ES-I3 (cell line): Measurements from ENCODE around the gene PPARG.
"Not testable (repeated sequence)": the region's sequence is repeated elsewhere in the genome, so short reads cannot be mapped to it uniquely, and the experiment has no call there.

Experiments
- H3K36me3 ChIP-seq: 2 replicates; pipeline ENCODE4 v1.6.1; 2013; ENCODE audit warnings: mild to moderate bottlenecking, low read length, control low read depth, moderate library complexity; ENCODE audit not compliant: insufficient read depth
- H3K4me1 ChIP-seq: 2 replicates; pipeline ENCODE4 v1.6.1; 2013; ENCODE audit warnings: mild to moderate bottlenecking, control low read depth, low read length; ENCODE audit not compliant: insufficient read depth
- H3K9ac ChIP-seq: 2 replicates; pipeline ENCODE4 v1.6.1; 2013; ENCODE audit warnings: low read depth, mild to moderate bottlenecking, low read length, moderate library complexity
- H3K9me3 ChIP-seq: 2 replicates; pipeline ENCODE4 v1.6.1; 2013; ENCODE audit warnings: mild to moderate bottlenecking, low read length, moderate library complexity; ENCODE audit not compliant: control insufficient read depth, insufficient read depth

PPARG gene

DNA sequence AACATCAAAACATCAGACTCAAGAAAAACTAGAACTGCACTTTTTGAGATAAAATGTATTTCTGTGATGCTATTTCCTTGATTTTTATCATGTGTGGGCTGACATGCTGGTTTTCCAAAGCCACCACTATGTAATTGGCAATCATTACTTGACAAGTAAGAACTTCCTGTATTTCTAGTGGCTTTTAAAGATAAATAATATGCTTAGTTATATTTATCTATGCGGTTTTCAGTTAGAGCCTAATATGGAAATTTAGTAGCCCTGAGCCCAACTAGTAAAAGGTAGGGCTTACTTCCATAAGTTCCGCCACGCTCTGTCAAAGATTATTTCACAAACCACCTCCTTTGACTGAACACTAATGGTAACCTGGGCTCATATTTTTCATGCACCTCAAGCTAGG is 91.6 kb downstream of the PPARG start:
- Histone ChIP-seq H3K9ac (no peak overlapping the region), H3K36me3 (no peaks in the 10 kb centered on the region), H3K4me1 (no peaks in the 10 kb centered on the region), H3K9me3 (no peaks in the 10 kb centered on the region)

GRCh38 chr3:12381199-12381598 is 92.3 kb downstream of the PPARG start:
- Histone ChIP-seq H3K36me3 (no peaks in the 10 kb centered on the region), H3K9ac (no peak overlapping the region), H3K4me1 (no peaks in the 10 kb centered on the region), H3K9me3 (no peaks in the 10 kb centered on the region)

DNA sequence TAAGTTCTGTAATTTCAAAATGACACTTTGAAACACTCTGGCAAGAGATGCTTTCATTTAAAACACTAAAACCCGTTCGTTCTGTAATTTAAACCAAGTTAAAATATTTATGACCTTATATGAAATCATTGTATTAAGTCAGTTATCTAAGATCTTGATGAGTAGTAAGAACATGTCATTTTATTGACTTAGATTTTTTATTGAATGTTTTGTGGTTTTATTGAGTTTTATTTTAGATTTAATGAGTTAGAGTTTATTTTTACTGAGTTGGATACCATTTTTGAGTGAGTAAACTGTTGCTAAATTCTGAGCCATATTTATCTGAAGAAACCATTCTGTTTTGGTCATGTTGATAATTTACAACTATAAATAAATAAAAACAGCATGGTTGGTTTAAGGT is 94.3 kb downstream of the PPARG start:
- Histone ChIP-seq H3K36me3 (no peaks in the 10 kb centered on the region), H3K4me1 (no peaks in the 10 kb centered on the region), H3K9me3 (no peaks in the 10 kb centered on the region), H3K9ac (no peak overlapping the region)

- H3K9me3 ChIP-seq = no peaks in the 10 kb centered on the region
These were observed 95.8 kb downstream of the PPARG start for GRCh38 chr3:12384451-12385233.

GRCh38 chr3:12386514-12387291 is 97.8 kb downstream of the PPARG start:
- H3K9ac ChIP-seq, H3K36me3 ChIP-seq: not testable (repeated sequence)

More at GRCh38 chr3:12384451-12385233, 95.8 kb downstream of the PPARG start:
- no peaks in the 10 kb centered on the region for H3K4me1 ChIP-seq
- H3K36me3 ChIP-seq = no peaks in the 10 kb centered on the region
- no peak overlapping the region for H3K9ac ChIP-seq

GRCh38 chr3:12388185-12388584 is 99.3 kb downstream of the PPARG start:
- H3K36me3 ChIP-seq = no peaks in the 10 kb centered on the region
- no peaks in the 10 kb centered on the region for H3K9me3 ChIP-seq
- H3K9ac ChIP-seq = no peak overlapping the region
- no peaks in the 10 kb centered on the region for H3K4me1 ChIP-seq

More at GRCh38 chr3:12386514-12387291, 97.8 kb downstream of the PPARG start:
- not testable (repeated sequence) for H3K9me3 ChIP-seq, H3K4me1 ChIP-seq

GRCh38 chr3:12392101-12392878 is 103.4 kb downstream of the PPARG start:
- Histone ChIP-seq H3K4me1 (no peaks in the 10 kb centered on the region), H3K36me3 (no peaks in the 10 kb centered on the region), H3K9me3 (no peaks in the 10 kb centered on the region), H3K9ac (no peak overlapping the region)

DNA sequence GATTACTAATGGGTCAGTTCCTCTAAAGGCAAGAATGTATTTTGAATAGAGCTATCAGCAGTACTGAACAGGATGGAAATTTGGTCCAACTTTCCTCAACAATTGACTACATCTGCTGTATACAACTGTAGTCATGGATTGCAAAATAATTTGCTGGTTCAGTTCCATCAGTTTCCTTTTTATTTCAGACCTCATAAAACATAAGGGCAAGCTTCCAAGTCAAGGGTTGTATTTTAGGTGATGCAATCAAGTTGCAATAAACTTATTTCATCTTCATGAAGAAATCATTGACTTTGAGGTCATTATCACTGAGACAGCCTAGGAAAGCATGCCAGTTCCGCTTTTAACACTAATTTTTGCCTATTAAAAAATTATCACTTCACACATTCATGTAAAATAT is 105.0 kb downstream of the PPARG start:
- no peaks in the 10 kb centered on the region for H3K4me1 ChIP-seq
- H3K36me3 ChIP-seq = no peaks in the 10 kb centered on the region
- no peak overlapping the region for H3K9ac ChIP-seq
- H3K9me3 ChIP-seq = no peaks in the 10 kb centered on the region

DNA sequence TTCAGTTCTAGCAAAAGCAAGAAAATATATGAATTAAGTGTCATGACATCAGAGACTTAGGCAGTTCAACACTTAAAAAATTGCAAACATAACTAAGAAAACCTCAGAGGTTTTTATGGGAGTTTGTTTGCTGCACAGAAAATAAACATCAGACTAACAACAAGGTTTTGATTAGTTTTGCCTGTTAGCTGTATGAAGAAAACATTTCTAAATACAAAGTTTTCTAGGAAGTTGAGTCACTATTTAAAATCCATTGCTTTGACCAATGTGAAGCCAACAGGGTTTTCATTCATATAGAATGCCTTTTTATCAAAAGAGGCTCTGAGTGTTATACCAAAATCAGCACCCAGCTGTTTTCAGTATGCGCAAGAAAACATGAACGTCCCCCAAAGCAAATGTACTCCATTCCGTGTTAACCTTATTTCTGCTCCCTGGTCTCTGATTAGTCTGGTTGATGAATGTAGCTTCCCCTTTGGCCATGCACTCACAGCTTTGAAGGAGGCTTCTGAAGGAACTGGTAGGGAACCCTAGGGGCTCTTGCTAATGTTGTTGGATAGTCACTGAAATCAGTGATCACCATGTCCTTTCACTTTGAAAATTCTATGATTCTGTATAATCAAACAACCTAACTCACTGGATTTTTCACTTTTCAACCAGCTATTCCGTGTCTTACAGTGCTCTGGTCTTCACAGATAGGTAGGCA is 105.8 kb downstream of the PPARG start:
- no peak overlapping the region for H3K9ac ChIP-seq
- no peaks in the 10 kb centered on the region for H3K9me3 ChIP-seq
- no peaks in the 10 kb centered on the region for H3K36me3 ChIP-seq
- no peaks in the 10 kb centered on the region for H3K4me1 ChIP-seq

DNA sequence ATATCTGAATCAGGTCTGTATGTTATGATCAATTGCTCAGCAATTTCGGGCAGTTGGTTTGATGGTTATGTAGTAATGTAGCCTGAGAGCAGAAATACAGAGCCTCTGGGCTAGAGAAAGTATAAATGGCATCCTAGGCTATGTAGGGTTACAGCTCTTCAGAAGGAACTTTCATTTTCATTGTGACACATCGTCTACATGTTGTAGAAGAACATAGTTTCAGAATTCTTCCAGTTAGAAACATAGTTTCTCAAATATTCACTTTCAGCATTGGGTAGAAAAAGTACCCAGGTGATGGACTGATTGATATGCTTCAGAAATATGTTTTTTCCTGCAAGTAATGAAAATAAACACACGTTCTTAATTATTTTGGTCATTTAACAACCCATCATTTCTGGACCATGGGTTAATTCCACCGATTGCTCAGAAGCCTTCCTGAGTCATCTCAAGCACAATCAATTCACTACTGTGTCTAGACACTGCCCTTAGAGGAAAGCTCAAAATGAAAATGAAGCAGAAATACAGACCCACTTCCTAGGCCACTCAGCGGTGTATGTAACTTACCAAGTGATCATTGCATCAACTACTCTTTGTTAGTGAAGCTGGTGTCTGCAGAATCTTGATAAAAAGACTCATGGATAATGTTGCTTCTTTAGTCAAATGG is 106.6 kb downstream of the PPARG start:
- Histone ChIP-seq H3K4me1 (no peaks in the 10 kb centered on the region), H3K9ac (no peak overlapping the region), H3K36me3 (no peaks in the 10 kb centered on the region), H3K9me3 (no peaks in the 10 kb centered on the region)

- Histone ChIP-seq H3K9me3 (no peaks in the 10 kb centered on the region), H3K4me1 (no peaks in the 10 kb centered on the region), H3K36me3 (no peaks in the 10 kb centered on the region), H3K9ac (no peak overlapping the region)
These were observed 107.6 kb downstream of the PPARG start for GRCh38 chr3:12396471-12396870.

- Histone ChIP-seq H3K4me1 (no peaks in the 10 kb centered on the region), H3K9ac (no peak overlapping the region), H3K9me3 (no peaks in the 10 kb centered on the region), H3K36me3 (no peaks in the 10 kb centered on the region)
These were observed 110.4 kb downstream of the PPARG start for GRCh38 chr3:12399226-12399625.

DNA sequence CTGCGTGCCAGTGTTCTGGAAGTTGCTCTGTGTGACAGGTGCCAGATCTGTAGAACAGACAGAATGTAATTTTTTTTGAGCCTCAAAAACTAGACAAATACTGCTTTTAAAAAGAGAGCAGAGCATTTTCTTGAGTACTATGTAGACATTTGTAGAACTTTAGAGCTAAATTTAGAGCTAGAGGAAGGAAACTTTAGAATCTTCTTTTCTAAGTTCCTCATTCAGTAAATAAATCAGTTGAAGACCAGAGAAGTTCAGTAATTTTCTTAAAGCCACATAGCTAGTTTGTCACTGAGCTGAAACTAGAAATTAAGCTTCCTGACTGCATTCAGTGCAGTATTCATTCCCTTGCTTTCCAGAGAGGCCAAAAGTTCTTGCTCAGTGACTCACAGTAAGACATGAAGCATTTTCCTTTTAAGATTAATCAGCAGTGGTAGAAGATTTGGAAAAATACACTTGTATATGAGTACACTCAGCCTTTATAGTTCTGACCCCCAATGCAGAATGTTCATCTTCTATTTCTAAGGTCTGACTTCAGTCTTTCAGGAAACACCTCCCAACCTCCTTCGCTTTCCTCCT is 111.8 kb downstream of the PPARG start:
- no peaks in the 10 kb centered on the region for H3K36me3 ChIP-seq
- no peaks in the 10 kb centered on the region for H3K9me3 ChIP-seq
- H3K4me1 ChIP-seq = no peaks in the 10 kb centered on the region
- no peak overlapping the region for H3K9ac ChIP-seq
